Panc1 (cell line): ENCODE data around the gene MCAM.
A peak's percentile ranks its signal among the peaks of the same experiment; 100 is the strongest.

ENCODE experiments used
- POLR2AphosphoS5 ChIP-seq: IDR thresholded peaks from 2 replicates; pipeline ENCODE4 v1.6.1; 2012; ENCODE audit warnings: mild to moderate bottlenecking, low read depth, low read length, moderate library complexity
- SIN3A ChIP-seq: IDR thresholded peaks from 2 replicates; pipeline ENCODE4 v1.6.1; 2012; ENCODE audit warnings: low read depth, mild to moderate bottlenecking, low read length, moderate library complexity, borderline replicate concordance; ENCODE audit not compliant: insufficient read depth
- TF ChIP-seq, protein P1 (sequence below): fragments of 450-650 bp; IDR thresholded peaks from 2 replicates; pipeline ENCODE4 v1.5.1; 2017; ENCODE audit warnings: mild to moderate bottlenecking

DNA sequence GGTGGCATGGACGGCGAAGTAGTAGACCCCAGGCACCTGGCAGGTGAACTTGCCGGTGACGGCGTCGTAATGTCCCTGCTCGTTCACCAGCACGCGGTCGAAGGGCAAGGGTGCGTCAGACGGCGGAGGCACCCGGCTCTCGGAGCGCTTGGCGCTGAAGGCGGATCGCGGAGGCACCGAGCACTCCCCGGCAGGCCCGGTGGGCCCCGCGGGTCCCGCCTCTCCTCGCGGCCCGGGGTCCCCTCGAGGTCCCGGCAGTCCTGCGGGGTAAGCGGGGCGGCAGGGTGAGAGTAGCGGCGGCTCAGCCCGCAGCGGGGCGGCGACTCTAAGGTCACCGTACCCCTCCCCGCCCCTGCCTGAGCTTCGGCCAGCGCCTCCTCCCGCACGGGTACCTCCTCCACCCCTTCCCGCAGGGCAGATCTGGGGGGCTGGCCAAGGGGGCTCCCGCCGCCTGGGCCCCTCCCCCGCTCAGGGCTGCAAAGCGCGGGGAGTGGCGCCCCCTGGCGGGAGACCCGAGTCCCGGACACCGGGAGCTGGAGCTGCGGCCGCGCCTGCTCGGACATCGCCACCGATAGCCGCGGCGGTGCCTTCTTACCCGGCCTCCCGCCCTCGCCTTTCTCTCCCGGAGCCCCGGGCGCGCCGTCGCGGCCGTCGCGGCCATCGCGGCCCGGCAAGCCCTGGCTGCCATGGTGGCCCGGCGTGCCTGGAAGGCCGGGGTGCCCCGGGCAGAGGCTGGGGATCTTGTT, 22.8 kb upstream of the MCAM start:
- TF ChIP-seq, protein P1, sequence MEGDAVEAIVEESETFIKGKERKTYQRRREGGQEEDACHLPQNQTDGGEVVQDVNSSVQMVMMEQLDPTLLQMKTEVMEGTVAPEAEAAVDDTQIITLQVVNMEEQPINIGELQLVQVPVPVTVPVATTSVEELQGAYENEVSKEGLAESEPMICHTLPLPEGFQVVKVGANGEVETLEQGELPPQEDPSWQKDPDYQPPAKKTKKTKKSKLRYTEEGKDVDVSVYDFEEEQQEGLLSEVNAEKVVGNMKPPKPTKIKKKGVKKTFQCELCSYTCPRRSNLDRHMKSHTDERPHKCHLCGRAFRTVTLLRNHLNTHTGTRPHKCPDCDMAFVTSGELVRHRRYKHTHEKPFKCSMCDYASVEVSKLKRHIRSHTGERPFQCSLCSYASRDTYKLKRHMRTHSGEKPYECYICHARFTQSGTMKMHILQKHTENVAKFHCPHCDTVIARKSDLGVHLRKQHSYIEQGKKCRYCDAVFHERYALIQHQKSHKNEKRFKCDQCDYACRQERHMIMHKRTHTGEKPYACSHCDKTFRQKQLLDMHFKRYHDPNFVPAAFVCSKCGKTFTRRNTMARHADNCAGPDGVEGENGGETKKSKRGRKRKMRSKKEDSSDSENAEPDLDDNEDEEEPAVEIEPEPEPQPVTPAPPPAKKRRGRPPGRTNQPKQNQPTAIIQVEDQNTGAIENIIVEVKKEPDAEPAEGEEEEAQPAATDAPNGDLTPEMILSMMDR, result peak; percentile 100
- no peak for TF ChIP-seq POLR2AphosphoS5
- 0 out of 2 replicates have a peak, but pooled peaks have one; percentile 60 for TF ChIP-seq SIN3A
